ENCODE measurements around the gene PPT1.

- TF ChIP-seq CTCF (tag by site-specific recombination; IDR thresholded peaks at IDR 0.05): no peak
- TF ChIP-seq MYNN (tag by site-specific recombination; IDR thresholded peaks at IDR 0.05; ENCODE audit: borderline replicate concordance): no peak
- TF ChIP-seq ZNF585B (tag by site-specific recombination; IDR thresholded peaks at IDR 0.05): no peak
- no peak for TF ChIP-seq GLIS1 (tag by site-specific recombination; IDR thresholded peaks at IDR 0.05)
- no peak for TF ChIP-seq ZNF280C (tag by site-specific recombination; IDR thresholded peaks at IDR 0.05)
- TF ChIP-seq SP7 (tag by site-specific recombination; IDR thresholded peaks at IDR 0.05): no peak
- TF ChIP-seq ZNF777 (tag by site-specific recombination; IDR thresholded peaks at IDR 0.05; ENCODE audit: borderline replicate concordance): no peak
- no peak for TF ChIP-seq SCRT2 (tag by site-specific recombination; IDR thresholded peaks at IDR 0.05)
- TF ChIP-seq ZNF10 (tag by site-specific recombination; IDR thresholded peaks at IDR 0.05): no peak
- no peak for TF ChIP-seq ZNF362 (tag by site-specific recombination; IDR thresholded peaks at IDR 0.05)
- no peak for TF ChIP-seq TRIM28 (IDR thresholded peaks at IDR 0.05; ENCODE audit: borderline replicate concordance, low read length)
- TF ChIP-seq YY1 (tag by site-specific recombination; IDR thresholded peaks at IDR 0.05): no peak
- TF ChIP-seq ZNF707 (tag by site-specific recombination; IDR thresholded peaks at IDR 0.05): no peak
Observed at GRCh38 chr1:40092706-40093639, 4.1 kb downstream of the PPT1 start.
